Body of pancreas (tissue), 4 donors: ENCODE data around the gene ALDH1A1. TPM values are rescaled to one million over a fixed set of nuclear protein-coding genes. Genes with fewer than 3 reads are reported as not detected.

ENCODE experiments used
- ATAC-seq: fragments of 150-250 bp; one replicate; pipeline ENCODE4 v1.9.1; 2016
- DNase-seq, 4 donors: peaks; one replicate each; pipeline ENCODE4 v3.0.0-alpha.2; 2019
- H3K27ac ChIP-seq, 4 donors: fragments of 200-600 bp; sonication (generic); 1 replicate in 3 of 4; 2 replicates in 1 of 4; pipeline versions ENCODE4 v1.5.1 to v1.6.1; 2016 to 2019; ENCODE audit warnings: mild to moderate bottlenecking in 1 of 4, mixed read lengths in 1 of 4, moderate library complexity in 1 of 4
- H3K27me3 ChIP-seq, 2 donors: fragments of 200-600 bp; sonication (generic); one replicate each; pipeline ENCODE4 v1.6.0; 2016; ENCODE audit warnings: mild to moderate bottlenecking in 1 of 2
- H3K36me3 ChIP-seq, 2 donors: fragments of 200-600 bp; sonication (generic); replicated peaks in 1 of 2; 2 replicates each; pipeline ENCODE4 v1.5.1; 2016; ENCODE audit warnings: low read depth in 2 of 2; ENCODE audit not compliant: insufficient read depth in 1 of 2
- H3K4me1 ChIP-seq: fragments of 200-600 bp; sonication (generic); one replicate; pipeline ENCODE4 v1.6.0; 2016
- H3K4me3 ChIP-seq, 2 donors: fragments of 200-600 bp; sonication (generic); 1 replicate in 1 of 2; 2 replicates in 1 of 2; pipeline ENCODE4 v1.5.1; 2016 to 2019
- H3K9me3 ChIP-seq, 3 donors: fragments of 200-600 bp; sonication (generic); 1 replicate in 2 of 3; 2 replicates in 1 of 3; pipeline ENCODE4 v1.5.1; 2016
- CTCF ChIP-seq, 7 experiments: fragments of 450-650 bp in 4 of 7; fragments of 200-600 bp in 3 of 7; sonication (generic) in 3 of 7; IDR thresholded peaks; one replicate each; pipeline ENCODE4 v1.5.1; 2016 to 2019; ENCODE audit warnings: antibody characterized with exemption in 7 of 7
- POLR2A ChIP-seq, 3 donors: fragments of 450-650 bp; IDR thresholded peaks; one replicate each; pipeline ENCODE4 v1.6.1; 2016; ENCODE audit warnings: antibody characterized with exemption in 3 of 3, mild to moderate bottlenecking in 2 of 3
- WGBS, 2 donors: methylation state at CpG; one replicate each; pipeline ENCODE4 v1.1.5; 2017; 5-methylcytosine and 5-hydroxymethylcytosine counted together
- intact Hi-C: fragments of 100-400 bp; cut with DNase I; formaldehyde crosslinking; loops from one replicate; pipeline ENCODE4 v1.15.1; 2023
- total RNA-seq, 2 donors: library from RNA; depleted of rRNA; stranded (reverse); fragments of >200 nt; gene quantifications; one replicate each; pipeline ENCODE4 v1.1.0, GENCODE V29; 2016

Gene ALDH1A1
- total RNA-seq, 2 donors from 2014 or later = 87.7 to 184 TPM

- 93 to 96% methylated on average over 5 of the region's 5 CpGs for WGBS, 2 donors
- peak overlapping the region in 2 of 4 donors; percentile 47 to 83 for H3K27ac ChIP-seq
- DNase-seq = no peak
- no peak for ATAC-seq
- H3K4me1 ChIP-seq = peaks cover 61% of the 10 kb centered on the region
- TF ChIP-seq POLR2A (IDR thresholded peaks at IDR 0.05) (no peak), CTCF (IDR thresholded peaks at IDR 0.05) (no peak)
- no peaks in the 10 kb centered on the region for H3K36me3 ChIP-seq
- intact Hi-C loops = no loop called here
- no peaks in the 10 kb centered on the region for H3K27me3 ChIP-seq
- no peaks in the 10 kb centered on the region for H3K9me3 ChIP-seq
- no peak overlapping the region for H3K4me3 ChIP-seq
Measured at GRCh38 chr9:72981433-72981832, 28.6 kb upstream of the ALDH1A1 start.

GRCh38 chr9:72980600-72981265, 27.9 kb upstream of the ALDH1A1 start:
- intact Hi-C loops = no loop called here
- peaks cover 59% of the 10 kb centered on the region for H3K4me1 ChIP-seq
- WGBS, 2 donors = 82 to 83% methylated on average over 12 of the region's 12 CpGs
- H3K9me3 ChIP-seq = no peaks in the 10 kb centered on the region
- peak overlapping the region in 1 of 4 donors; percentile 83 for H3K27ac ChIP-seq
- TF ChIP-seq CTCF (IDR thresholded peaks at IDR 0.05) (no peak), POLR2A (IDR thresholded peaks at IDR 0.05) (no peak)
- DNase-seq (no peak), ATAC-seq (no peak)
- no peak overlapping the region for H3K4me3 ChIP-seq
- H3K36me3 ChIP-seq = no peaks in the 10 kb centered on the region
- H3K27me3 ChIP-seq = no peaks in the 10 kb centered on the region

GRCh38 chr9:72980183-72980582, 27.3 kb upstream of the ALDH1A1 start:
- H3K27ac ChIP-seq = no peak overlapping the region
- no peak for DNase-seq
- H3K27me3 ChIP-seq = no peaks in the 10 kb centered on the region
- no peak for ATAC-seq
- H3K9me3 ChIP-seq = no peaks in the 10 kb centered on the region
- H3K36me3 ChIP-seq = no peaks in the 10 kb centered on the region
- peaks cover 54% of the 10 kb centered on the region for H3K4me1 ChIP-seq
- no peak overlapping the region for H3K4me3 ChIP-seq
- TF ChIP-seq CTCF (IDR thresholded peaks at IDR 0.05) (no peak), POLR2A (IDR thresholded peaks at IDR 0.05) (no peak)
- intact Hi-C loops = no loop called here
- WGBS, 2 donors = 88 to 93% methylated on average over 2 of the region's 2 CpGs

GRCh38 chr9:72979405-72980100, 26.7 kb upstream of the ALDH1A1 start:
- Histone ChIP-seq H3K27me3 (no peaks in the 10 kb centered on the region), H3K36me3 (no peaks in the 10 kb centered on the region), H3K4me1 (peaks cover 48% of the 10 kb centered on the region), H3K4me3 (no peak overlapping the region), H3K27ac (no peak overlapping the region), H3K9me3 (no peaks in the 10 kb centered on the region)
- intact Hi-C loops = no loop called here
- DNase-seq (no peak), ATAC-seq (no peak)
- TF ChIP-seq POLR2A (IDR thresholded peaks at IDR 0.05) (no peak), CTCF (IDR thresholded peaks at IDR 0.05) (no peak)
- WGBS, 2 donors = 54 to 63% methylated on average over 1 of the region's 1 CpG
